ENCODE measurements around the gene FAM3B.

FAM3B gene

GRCh38 chr21:41364308-41364707 lies 47.7 kb downstream of the FAM3B start:
- DNase-seq, result no peak
- in situ Hi-C loops (cut with MboI; ENCODE audit: low pct_unique_long_range_greater_than_20kb, low sequenced_read_pairs), result no loop called here

GRCh38 chr21:41365377-41366107 lies 48.9 kb downstream of the FAM3B start:
- in situ Hi-C loops (cut with MboI; ENCODE audit: low pct_unique_long_range_greater_than_20kb, low sequenced_read_pairs), result no loop called here
- DNase-seq, result no peak

- peak; percentile 59 for DNase-seq
- in situ Hi-C loops (cut with MboI; ENCODE audit: low pct_unique_long_range_greater_than_20kb, low sequenced_read_pairs), result no loop called here
Measured at GRCh38 chr21:41366522-41367151, 50.0 kb downstream of the FAM3B start.

- DNase-seq, result no peak
- in situ Hi-C loops (cut with MboI; ENCODE audit: low pct_unique_long_range_greater_than_20kb, low sequenced_read_pairs), result no loop called here
Measured at GRCh38 chr21:41367301-41367944, 50.8 kb downstream of the FAM3B start.

GRCh38 chr21:41367945-41368734 lies 51.5 kb downstream of the FAM3B start:
- in situ Hi-C loops (cut with MboI; ENCODE audit: low pct_unique_long_range_greater_than_20kb, low sequenced_read_pairs), result no loop called here
- no peak for DNase-seq

- in situ Hi-C loops (cut with MboI; ENCODE audit: low pct_unique_long_range_greater_than_20kb, low sequenced_read_pairs), result no loop called here
- DNase-seq, result no peak
Measured at GRCh38 chr21:41368735-41369104, 52.1 kb downstream of the FAM3B start.

- peak; percentile 10 for DNase-seq
- in situ Hi-C loops (cut with MboI; ENCODE audit: low pct_unique_long_range_greater_than_20kb, low sequenced_read_pairs), result no loop called here
Measured at GRCh38 chr21:41369105-41369919, 52.7 kb downstream of the FAM3B start.

- in situ Hi-C loops (cut with MboI; ENCODE audit: low pct_unique_long_range_greater_than_20kb, low sequenced_read_pairs), result no loop called here
- no peak for DNase-seq
Measured at GRCh38 chr21:41369920-41370839, 53.6 kb downstream of the FAM3B start.

GRCh38 chr21:41370840-41371684 lies 54.5 kb downstream of the FAM3B start:
- no peak for DNase-seq
- in situ Hi-C loops (cut with MboI; ENCODE audit: low pct_unique_long_range_greater_than_20kb, low sequenced_read_pairs), result no loop called here

GRCh38 chr21:41371685-41372030 lies 55.1 kb downstream of the FAM3B start:
- in situ Hi-C loops (cut with MboI; ENCODE audit: low pct_unique_long_range_greater_than_20kb, low sequenced_read_pairs), result no loop called here
- DNase-seq, result no peak

- no peak for DNase-seq
- in situ Hi-C loops (cut with MboI; ENCODE audit: low pct_unique_long_range_greater_than_20kb, low sequenced_read_pairs), result no loop called here
Measured at GRCh38 chr21:41373253-41373652, 56.7 kb downstream of the FAM3B start.

- in situ Hi-C loops (cut with MboI; ENCODE audit: low pct_unique_long_range_greater_than_20kb, low sequenced_read_pairs), result no loop called here
- DNase-seq, result no peak
Measured at GRCh38 chr21:41373763-41374162, 57.2 kb downstream of the FAM3B start.

GRCh38 chr21:41374177-41374712 lies 57.6 kb downstream of the FAM3B start:
- in situ Hi-C loops (cut with MboI; ENCODE audit: low pct_unique_long_range_greater_than_20kb, low sequenced_read_pairs), result no loop called here
- DNase-seq, result no peak

- in situ Hi-C loops (cut with MboI; ENCODE audit: low pct_unique_long_range_greater_than_20kb, low sequenced_read_pairs), result no loop called here
- DNase-seq, result no peak
Measured at GRCh38 chr21:41374867-41375533, 58.4 kb downstream of the FAM3B start.

GRCh38 chr21:41375875-41376274 lies 59.3 kb downstream of the FAM3B start:
- DNase-seq, result no peak
- in situ Hi-C loops (cut with MboI; ENCODE audit: low pct_unique_long_range_greater_than_20kb, low sequenced_read_pairs), result no loop called here

- no peak for DNase-seq
- in situ Hi-C loops (cut with MboI; ENCODE audit: low pct_unique_long_range_greater_than_20kb, low sequenced_read_pairs), result no loop called here
Measured at GRCh38 chr21:41377715-41378114, 61.1 kb downstream of the FAM3B start.

GRCh38 chr21:41378849-41379248 lies 62.2 kb downstream of the FAM3B start:
- DNase-seq, result no peak
- in situ Hi-C loops (cut with MboI; ENCODE audit: low pct_unique_long_range_greater_than_20kb, low sequenced_read_pairs), result no loop called here
